Motor neuron (in vitro differentiated cells): ENCODE data around the gene ITGA8. TPM values are rescaled to one million over a fixed set of nuclear protein-coding genes. Genes with fewer than 3 reads are reported as not detected.
"Not testable (repeated sequence)": the region's sequence is repeated elsewhere in the genome, so short reads cannot be mapped to it uniquely, and the experiment has no call there.

Experiments used
- ATAC-seq, 8 experiments: fragments of 200-7000 bp; cut with Tn5 transposase; replicated peaks in 6 of 8; 2 replicates each; pipeline ENCODE4 v1.8.0; 2021; ENCODE audit warnings: mild to moderate bottlenecking in 8 of 8, moderate library complexity in 8 of 8
- H3K27ac ChIP-seq, 2 donors: fragments of 250-450 bp; sonication (Bioruptor Pico); 2 replicates each; pipeline ENCODE4 v1.9.0; 2021; ENCODE audit warnings: antibody characterized with exemption in 2 of 2, mild to moderate bottlenecking in 2 of 2, moderate library complexity in 1 of 2
- H3K4me1 ChIP-seq, 2 donors: fragments of 250-450 bp; sonication (Bioruptor Pico); replicated peaks in 1 of 2; 2 replicates each; pipeline ENCODE4 v1.6.1; 2021; ENCODE audit warnings: antibody characterized with exemption in 2 of 2, mild to moderate bottlenecking in 2 of 2, moderate library complexity in 1 of 2
- H3K4me3 ChIP-seq, 5 donors: fragments of 250-450 bp; sonication (Bioruptor Pico); 2 replicates each; pipeline ENCODE4 v1.9.0; 2021; ENCODE audit warnings: antibody characterized with exemption in 5 of 5, mild to moderate bottlenecking in 5 of 5, moderate library complexity in 4 of 5
- WGBS, 10 experiments: fragments of 450-650 bp; shearing (Covaris generic); methylation state at CpG; one replicate each; pipeline ENCODE4 v1.0.0; 2022; 5-methylcytosine and 5-hydroxymethylcytosine counted together
- in situ Hi-C, 9 experiments: fragments of 400-800 bp; cut with MboI; loops; one replicate each; pipeline ENCODE4 v1.15.0; 2021; ENCODE audit warnings: low sequenced_read_pairs in 9 of 9, low pct_unique_long_range_greater_than_20kb in 2 of 9; ENCODE audit not compliant: unreplicated experiment in 9 of 9
- total RNA-seq, 8 experiments: library from RNA; unstranded; fragments of 300-600 nt; gene quantifications; 2 replicates each; pipeline versions ENCODE4 v1.2.3 to v1.2.4, GENCODE V29; 2022

Gene ITGA8
- total RNA-seq, 8 experiments from 2014 or later = 0.33 to 19.0 (median 1.3) TPM

DNA sequence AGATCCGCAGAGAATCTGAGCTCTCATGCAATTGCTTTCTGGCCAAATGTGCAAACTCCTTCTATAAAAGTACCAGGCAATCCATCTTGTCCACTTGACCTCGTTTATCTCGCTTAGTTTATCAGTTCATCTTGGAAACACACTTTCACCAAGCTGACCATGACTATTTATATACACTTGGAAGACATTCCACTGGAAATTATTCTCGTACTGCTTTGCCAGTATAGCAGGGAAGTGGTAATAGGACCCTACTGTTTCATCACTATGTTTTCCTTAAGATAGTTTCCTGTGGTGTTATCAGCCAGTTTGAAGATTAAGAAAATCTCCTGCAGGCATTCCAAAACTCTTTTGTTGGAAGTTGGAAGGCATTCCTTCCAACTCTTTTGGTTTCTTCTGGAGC lies 233.3 kb downstream of the ITGA8 start:
- no peak for ATAC-seq
- 42 to 100% (median 78%) methylated on average over 1 to 4 of the region's 4 CpGs for WGBS, 10 experiments
- Histone ChIP-seq H3K27ac (no peak overlapping the region), H3K4me3 (no peak overlapping the region), H3K4me1 (peaks cover 0 to 2% of the 10 kb centered on the region in 2 donors)
- in situ Hi-C loops = no loop called here

DNA sequence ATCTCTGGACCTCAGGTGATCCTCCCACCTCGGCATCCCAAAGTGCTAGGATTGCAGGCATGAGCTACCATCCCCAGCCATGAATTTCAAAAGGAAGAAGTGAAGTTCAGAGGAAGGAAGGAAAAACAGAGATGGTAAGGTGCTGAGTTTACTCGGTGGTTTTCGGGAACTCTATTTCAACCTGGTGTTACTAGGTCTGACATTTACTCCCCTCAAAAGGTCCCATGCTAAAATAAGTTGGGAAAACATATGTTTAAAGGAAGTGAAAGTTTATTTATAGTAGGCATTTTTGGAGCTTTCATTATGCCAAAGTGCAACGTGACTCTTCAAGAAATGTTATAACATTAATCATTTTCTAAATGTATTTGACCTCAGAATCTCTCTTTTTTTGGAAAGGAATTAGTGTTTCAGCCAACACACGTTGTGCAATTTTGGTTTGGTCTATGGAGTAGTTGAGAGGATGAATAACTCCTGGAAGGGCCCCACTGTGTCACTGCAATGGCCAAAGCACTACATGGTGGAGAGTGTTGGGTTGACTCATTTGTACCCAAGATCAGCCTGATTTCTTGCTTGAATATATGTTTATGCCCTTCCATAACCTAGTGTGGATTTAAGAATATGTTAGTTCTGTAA lies 233.9 kb downstream of the ITGA8 start:
- WGBS, 10 experiments = 0 to 100% (median 74%) methylated on average over 1 to 5 of the region's 5 CpGs
- peaks cover 0 to 2% of the 10 kb centered on the region in 2 donors for H3K4me1 ChIP-seq
- no peak overlapping the region for H3K4me3 ChIP-seq
- no peak for ATAC-seq
- in situ Hi-C loops = no loop called here
- no peak overlapping the region for H3K27ac ChIP-seq

DNA sequence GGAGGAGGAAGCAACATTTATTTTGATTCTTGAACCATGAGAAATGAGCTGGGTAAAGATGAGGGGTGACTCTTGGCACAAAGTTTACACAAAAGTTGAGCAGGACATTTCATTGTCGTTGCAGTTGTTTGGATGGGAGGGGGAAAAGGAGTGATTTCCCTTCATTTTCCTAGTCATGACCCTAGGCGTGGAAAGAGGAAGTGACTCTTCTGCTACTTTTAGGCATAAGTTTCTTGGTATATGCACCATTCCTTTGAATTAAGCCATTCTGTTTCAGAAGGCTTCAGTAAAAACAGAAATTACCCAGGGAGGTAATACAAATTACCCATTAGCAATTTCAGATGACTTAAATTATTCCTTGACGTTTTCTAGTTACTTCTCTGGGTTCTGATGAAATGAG lies 234.7 kb downstream of the ITGA8 start:
- no peak for ATAC-seq
- H3K4me3 ChIP-seq = no peak overlapping the region
- 0 to 70% (median 46%) methylated on average over 1 to 3 of the region's 3 CpGs; no CpG with 5 or more reads in 2 of the 10 experiments for WGBS, 10 experiments
- in situ Hi-C loops = no loop called here
- H3K4me1 ChIP-seq = peaks cover 0 to 2% of the 10 kb centered on the region in 2 donors
- H3K27ac ChIP-seq = no peak overlapping the region

DNA sequence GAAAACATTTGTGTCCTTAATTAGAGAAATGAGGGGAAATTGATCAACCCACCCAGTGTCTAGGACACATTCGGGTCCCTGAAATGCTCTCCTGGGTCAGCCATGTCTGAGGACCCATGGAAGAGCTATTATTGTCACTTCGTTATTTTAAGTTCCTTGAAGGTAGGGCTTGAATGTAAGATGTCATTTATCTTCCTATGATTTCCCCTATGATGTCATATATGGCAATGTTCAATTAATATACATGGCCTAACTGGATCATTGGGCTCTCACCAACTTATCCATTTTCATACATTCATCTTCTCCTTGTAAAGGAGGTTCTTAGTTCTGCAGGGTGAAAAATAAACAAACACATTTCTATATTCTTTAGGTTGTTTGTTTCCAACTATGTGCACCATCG lies 235.6 kb downstream of the ITGA8 start:
- Histone ChIP-seq H3K27ac (no peak overlapping the region), H3K4me1 (peaks cover 0 to 2% of the 10 kb centered on the region in 2 donors), H3K4me3 (no peak overlapping the region)
- no peak for ATAC-seq
- in situ Hi-C loops = no loop called here
- WGBS, 10 experiments = 55 to 100% (median 79%) methylated on average over 1 to 3 of the region's 3 CpGs; no CpG with 5 or more reads in 2 of the 10 experiments

DNA sequence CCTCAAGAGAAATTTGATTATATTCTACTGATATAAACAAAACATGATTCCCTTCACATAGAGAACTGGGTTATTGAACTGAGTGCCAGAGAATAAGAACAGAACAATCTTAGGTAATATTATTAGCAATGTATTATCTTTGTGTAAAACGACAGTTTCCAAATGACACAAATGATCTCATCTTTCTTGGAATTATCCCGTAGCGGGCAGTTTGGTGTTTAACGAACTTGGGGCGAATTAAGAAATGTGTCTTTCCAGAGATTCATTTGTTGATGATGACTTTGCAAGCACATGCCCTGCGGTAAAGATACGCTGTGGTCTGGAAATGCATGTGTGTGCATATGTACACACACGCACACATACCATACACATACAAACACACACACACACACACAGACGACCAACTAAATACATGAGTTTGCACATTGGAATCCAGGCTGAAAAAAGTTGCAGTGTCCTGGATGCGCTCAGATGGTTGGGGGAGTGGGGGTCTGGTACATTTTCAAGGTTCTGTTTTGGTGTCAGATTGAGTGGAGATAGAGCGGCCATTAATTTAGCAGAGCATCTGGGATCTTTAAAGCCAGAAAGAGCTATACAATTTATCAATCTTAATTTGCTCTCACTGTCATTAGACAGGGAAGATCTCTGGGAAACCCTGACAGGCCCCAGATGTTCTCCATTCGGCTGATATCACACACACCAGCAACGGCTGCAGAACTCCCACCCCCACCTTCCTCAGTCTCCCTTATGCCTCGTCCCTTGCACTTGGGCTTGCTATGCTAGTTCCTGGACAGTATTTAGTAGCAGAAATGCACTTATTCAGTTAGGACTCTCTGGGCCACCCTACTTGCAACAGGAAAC lies 236.3 kb downstream of the ITGA8 start:
- peak in 2 of 8 experiments; percentile 21 to 40 for ATAC-seq
- WGBS, 10 experiments = 40 to 93% (median 50%) methylated on average over 1 to 10 of the region's 14 CpGs
- Histone ChIP-seq H3K4me3 (no peak overlapping the region), H3K4me1 (peaks cover 0 to 2% of the 10 kb centered on the region in 2 donors), H3K27ac (no peak overlapping the region)
- in situ Hi-C loops = no loop called here

DNA sequence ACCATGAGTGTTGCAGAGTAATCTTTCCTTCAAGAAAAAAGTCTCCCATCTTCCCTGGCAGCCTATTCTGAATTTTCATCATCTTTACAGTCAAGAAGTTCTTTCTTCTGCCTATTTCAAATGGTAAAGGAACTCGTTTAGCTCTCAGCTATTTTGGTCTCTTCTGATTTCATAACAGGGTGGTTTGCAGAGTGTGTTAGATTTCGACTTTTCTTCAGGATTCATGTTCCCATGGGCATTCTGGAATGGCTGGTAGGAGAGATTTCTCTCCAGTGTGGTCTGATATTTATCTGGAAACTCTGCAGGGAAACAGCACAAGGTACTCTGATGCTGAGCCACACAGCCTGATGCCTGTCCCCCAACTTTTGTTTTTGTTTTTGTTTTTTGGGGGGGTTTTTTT lies 237.6 kb downstream of the ITGA8 start:
- no peak overlapping the region for H3K4me3 ChIP-seq
- peaks cover 0 to 2% of the 10 kb centered on the region in 2 donors for H3K4me1 ChIP-seq
- WGBS, 10 experiments = 0 to 86% (median 38%) methylated on average over 1 to 2 of the region's 2 CpGs; no CpG with 5 or more reads in 2 of the 10 experiments
- no peak for ATAC-seq
- in situ Hi-C loops = no loop called here
- no peak overlapping the region for H3K27ac ChIP-seq

DNA sequence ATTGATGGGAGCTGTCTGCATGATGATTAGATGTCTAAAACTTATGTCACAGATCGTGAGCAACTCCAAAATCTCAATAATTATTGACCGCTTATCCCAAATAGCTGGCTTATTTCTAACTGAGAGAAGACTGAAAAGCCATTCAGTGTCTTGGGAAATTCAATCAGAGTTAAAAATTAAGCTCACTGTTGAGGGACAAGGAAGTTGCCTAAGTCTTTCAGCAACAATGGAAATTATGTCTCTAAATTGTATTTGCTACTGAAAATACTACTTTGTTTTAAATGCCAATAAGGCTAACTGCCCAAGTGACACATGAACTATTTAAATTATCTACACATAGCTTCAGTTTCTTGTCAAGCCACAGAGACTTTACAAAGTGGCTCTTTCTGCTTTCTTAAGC lies 240.8 kb downstream of the ITGA8 start:
- no peak for ATAC-seq
- Histone ChIP-seq H3K4me3 (no peak overlapping the region), H3K27ac (no peak overlapping the region), H3K4me1 (peaks cover 0 to 2% of the 10 kb centered on the region in 2 donors)
- WGBS, 10 experiments = 17 to 60% (median 36%) methylated on average over 1 to 2 of the region's 2 CpGs; no CpG with 5 or more reads in 1 of the 10 experiments
- in situ Hi-C loops = no loop called here

DNA sequence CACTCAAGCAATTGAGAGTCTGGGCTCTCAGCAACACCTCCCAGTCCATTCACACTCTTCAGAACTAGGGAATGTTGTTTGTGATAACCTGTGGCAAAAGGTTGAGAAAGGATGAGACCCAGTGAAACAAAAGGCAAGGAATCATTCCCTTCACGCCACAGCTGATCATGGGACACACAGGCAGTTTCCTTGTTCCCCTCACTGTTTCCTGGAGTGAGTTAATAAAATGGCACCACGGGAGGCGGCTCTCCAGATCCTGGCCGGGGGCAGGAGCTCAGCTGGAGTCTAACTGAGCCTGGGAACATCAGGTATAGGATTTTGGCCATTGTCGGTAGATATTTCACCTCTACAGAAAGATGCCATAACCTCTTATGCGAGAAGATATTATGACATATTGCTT lies 241.3 kb downstream of the ITGA8 start:
- no peak for ATAC-seq
- 57 to 90% (median 70%) methylated on average over 2 to 6 of the region's 6 CpGs; no CpG with 5 or more reads in 3 of the 10 experiments for WGBS, 10 experiments
- Histone ChIP-seq H3K4me3 (no peak overlapping the region), H3K27ac (no peak overlapping the region), H3K4me1 (peaks cover 0 to under 1% of the 10 kb centered on the region in 2 donors)
- in situ Hi-C loops = no loop called here

DNA sequence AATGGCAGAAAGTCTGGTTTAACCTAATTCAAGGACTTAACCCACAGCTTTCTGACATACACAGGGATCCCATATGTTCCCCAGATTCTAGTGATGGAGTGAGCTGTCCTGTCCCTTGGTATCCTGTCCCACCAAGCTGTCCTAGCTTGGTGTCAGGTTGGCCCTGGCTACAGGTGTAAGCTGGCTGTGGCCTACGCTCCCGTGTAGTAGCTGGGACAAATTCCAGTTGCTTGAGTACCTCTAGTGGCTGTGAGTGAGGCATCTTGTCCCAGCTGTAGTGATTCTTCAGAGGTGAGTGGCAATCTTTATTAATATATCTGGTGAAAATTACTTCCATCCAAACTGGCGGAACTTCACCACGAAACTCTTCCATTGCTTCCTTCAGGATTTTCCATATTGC lies 243.4 kb downstream of the ITGA8 start:
- H3K4me3 ChIP-seq = no peak overlapping the region
- no peak overlapping the region for H3K27ac ChIP-seq
- WGBS, 10 experiments = 52 to 100% (median 100%) methylated on average over 1 to 3 of the region's 4 CpGs; no CpG with 5 or more reads in 4 of the 10 experiments
- in situ Hi-C loops = no loop called here
- peaks cover 10% of the 10 kb centered on the region in 2 donors for H3K4me1 ChIP-seq
- ATAC-seq = no peak

DNA sequence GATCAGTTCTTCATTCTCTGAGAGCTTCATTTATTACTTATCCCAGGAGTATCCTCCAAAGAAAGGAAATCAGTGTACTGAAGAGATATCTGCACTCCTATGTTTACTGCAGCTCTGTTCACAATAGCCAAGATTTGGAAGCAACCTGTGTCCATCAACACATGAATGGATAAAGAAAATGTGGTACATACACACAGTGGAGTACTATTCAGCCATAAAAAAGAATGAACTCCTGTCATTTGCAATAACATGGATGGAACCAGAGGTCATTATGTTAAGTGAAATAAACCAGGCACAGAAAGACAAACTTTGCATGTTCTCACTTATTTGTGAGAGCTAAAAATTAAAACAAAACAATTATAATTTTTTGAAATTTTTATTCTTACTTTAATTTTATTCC lies 244.3 kb downstream of the ITGA8 start:
- in situ Hi-C loops, H3K4me3 ChIP-seq, H3K27ac ChIP-seq, ATAC-seq: not testable (repeated sequence)
- H3K4me1 ChIP-seq = peaks cover 10% of the 10 kb centered on the region in 2 donors

DNA sequence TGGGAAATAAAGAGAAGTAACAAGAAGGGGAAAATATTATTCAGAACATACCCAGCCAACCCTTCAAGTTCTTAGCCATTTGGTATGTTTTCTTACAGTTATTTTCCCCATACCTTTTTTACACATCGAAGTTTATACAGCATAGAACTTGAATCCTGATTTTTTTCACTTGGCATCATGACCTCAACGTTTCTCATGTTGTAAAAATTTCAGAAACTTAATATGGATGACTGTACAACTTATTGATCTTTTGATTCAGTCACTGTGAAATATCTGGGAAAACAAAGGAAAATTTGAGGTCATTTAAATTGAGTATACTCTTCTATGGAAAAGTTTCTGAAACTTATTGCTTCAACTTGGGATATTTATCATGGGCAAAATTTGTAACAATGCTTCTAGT lies 245.1 kb downstream of the ITGA8 start:
- Histone ChIP-seq H3K4me3 (no peak overlapping the region), H3K27ac (no peak overlapping the region), H3K4me1 (peaks cover 10% of the 10 kb centered on the region in 2 donors)
- ATAC-seq = no peak
- WGBS, 10 experiments = 40 to 100% (median 68%) methylated on average over 1 to 2 of the region's 2 CpGs
- in situ Hi-C loops = no loop called here

DNA sequence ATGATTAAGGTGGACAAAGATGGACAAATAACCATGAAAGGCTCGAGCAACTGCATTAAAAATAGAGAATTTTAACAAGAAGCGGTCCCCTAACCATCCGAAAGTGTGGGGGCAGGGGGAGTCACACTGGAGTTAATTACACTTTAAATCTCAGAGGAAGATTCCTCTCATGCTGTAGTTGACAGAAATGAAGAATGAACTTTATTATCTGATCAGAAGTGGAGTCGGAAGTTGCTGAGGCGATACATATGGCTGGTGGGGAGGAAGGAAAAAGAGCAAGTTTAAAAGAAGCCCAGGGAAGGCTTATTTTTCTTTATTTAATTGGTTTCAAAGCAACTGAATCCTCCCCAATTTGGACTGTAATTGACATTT lies 246.3 kb downstream of the ITGA8 start:
- no peak overlapping the region for H3K4me3 ChIP-seq
- 50 to 80% (median 52%) methylated on average over 1 to 5 of the region's 5 CpGs; no CpG with 5 or more reads in 2 of the 10 experiments for WGBS, 10 experiments

DNA sequence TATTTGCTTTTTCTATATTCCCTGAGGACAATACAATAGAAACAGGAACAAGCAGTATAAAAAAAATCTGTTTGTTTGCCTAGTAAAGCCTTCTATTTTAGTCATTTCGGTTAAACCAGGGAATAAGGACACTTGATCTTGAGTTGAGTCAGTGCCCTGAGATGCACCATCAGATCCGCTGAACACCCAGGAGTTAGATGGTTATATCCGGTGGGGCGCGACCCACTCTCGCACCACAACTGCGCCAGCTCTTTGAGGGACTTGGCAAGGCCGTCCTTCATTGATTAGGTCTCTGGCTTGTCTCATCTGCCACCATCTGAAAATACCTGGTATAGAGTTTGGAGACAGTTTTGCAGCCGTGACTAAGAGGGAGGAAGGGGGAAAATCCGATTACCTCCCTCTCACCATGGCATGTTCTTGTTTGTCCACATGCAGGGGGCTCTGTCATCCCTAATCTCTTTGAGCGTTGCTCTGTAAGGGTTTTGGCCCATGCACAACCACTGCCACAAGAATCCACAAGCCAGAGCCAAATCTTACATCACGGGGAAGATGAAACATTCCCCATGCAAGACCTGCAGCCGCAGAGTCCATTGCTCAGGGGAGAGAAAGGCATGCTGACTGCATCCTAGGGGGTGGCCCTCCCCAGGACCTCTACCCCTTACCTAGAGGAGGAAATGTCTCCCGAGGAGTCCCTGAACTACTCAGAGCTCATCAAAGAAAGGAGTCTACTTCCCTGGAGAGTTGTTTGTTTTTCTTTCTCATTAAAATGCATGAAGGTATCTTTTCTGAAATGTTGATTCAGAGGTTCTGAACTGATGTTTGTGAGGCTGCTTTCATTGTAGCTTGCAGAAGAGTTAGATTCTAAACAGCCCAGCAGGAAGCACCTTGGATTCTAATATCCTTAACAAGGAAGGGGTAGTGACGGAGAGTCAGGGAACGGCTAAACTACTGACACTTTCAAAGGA lies 247.0 kb downstream of the ITGA8 start:
- in situ Hi-C loops = no loop called here
- H3K4me1 ChIP-seq = peaks cover 10% of the 10 kb centered on the region in 2 donors
- WGBS, 10 experiments = 26 to 80% (median 57%) methylated on average over 1 to 13 of the region's 16 CpGs
- H3K27ac ChIP-seq = no peak overlapping the region
- ATAC-seq = peak in 1 of 8 experiments; percentile 43
- H3K4me3 ChIP-seq = no peak overlapping the region

More for the DNA sequence above, 246.3 kb downstream of the ITGA8 start:
- Histone ChIP-seq H3K4me1 (peaks cover 10% of the 10 kb centered on the region in 2 donors), H3K27ac (no peak overlapping the region)
- ATAC-seq = no peak
- in situ Hi-C loops = no loop called here
